ENCODE measurements around the gene SLC44A2.

GRCh38 chr19:10678813-10679212 is 53.5 kb downstream of the SLC44A2 start:
- no peak for TF ChIP-seq CBX5 (IDR thresholded peaks at IDR 0.05; ENCODE audit: low read depth, low read length)
- no peak for TF ChIP-seq HDAC2 (IDR thresholded peaks at IDR 0.05; ENCODE audit: borderline replicate concordance in 1 of 2, low read depth in 2 of 2, low read length in 2 of 2)
- TF ChIP-seq SIN3A (conservative IDR thresholded peaks at IDR 0.05 in 1 of 2, IDR thresholded peaks at IDR 0.05 in 1 of 2; ENCODE audit: low read depth in 1 of 2, low read length in 2 of 2): no peak
- TF ChIP-seq GABPA (IDR thresholded peaks at IDR 0.05; ENCODE audit: borderline replicate concordance, insufficient read depth, low read length): no peak
- TF ChIP-seq PHF8 (conservative IDR thresholded peaks at IDR 0.05; ENCODE audit: low read depth, low read length): no peak
- TF ChIP-seq CTCF (IDR thresholded peaks at IDR 0.05; ENCODE audit: control extremely low read depth in 1 of 3, insufficient read depth in 1 of 3, low read depth in 1 of 3, low read length in 3 of 3): no peak
- TF ChIP-seq CREB1 (IDR thresholded peaks at IDR 0.05): no peak
- TF ChIP-seq YY1 (IDR thresholded peaks at IDR 0.05; ENCODE audit: low read depth, low read length): no peak
- no peak for TF ChIP-seq RAD21 (IDR thresholded peaks at IDR 0.05 in 1 of 2, conservative IDR thresholded peaks at IDR 0.05 in 1 of 2; ENCODE audit: low read depth in 2 of 2, low read length in 2 of 2)
- no peak for TF ChIP-seq ATF2 (IDR thresholded peaks at IDR 0.05; ENCODE audit: low read length)
- no peak for TF ChIP-seq POLR2A (IDR thresholded peaks at IDR 0.05; ENCODE audit: control extremely low read depth in 1 of 2, low read depth in 2 of 2, low read length in 2 of 2)

All from H1 (cell line).